ENCODE results near the gene ZNF362.

ZNF362 gene

DNA sequence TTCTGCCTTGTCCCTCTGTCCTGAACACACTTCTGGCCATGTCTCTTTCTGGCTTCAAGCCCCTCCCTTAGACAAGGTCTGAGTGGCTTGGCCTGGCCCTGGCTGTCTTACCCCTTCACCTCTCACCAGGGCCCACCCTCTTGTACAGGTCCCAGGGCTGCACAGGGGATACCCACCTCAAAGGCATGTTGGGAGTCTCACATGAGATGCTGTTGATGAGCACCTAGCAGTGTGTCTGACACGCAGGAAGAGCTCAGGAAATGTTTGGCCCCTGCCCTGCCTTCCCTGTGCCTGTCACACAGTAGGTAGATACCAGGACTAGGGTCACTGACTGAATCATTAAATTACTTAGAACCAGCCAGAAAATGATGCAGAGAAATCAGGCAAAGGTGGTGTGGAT is 16.6 kb downstream of the ZNF362 start:
- peaks cover 15% of the 10 kb centered on the region for H3K36me3 ChIP-seq (ENCODE audit: control insufficient read depth, insufficient read depth, low read length)
- H3K27ac ChIP-seq (ENCODE audit: insufficient read depth, low read length, poor library complexity, severe bottlenecking), result no peak overlapping the region
- no peaks in the 10 kb centered on the region for H3K27me3 ChIP-seq (replicated peaks; ENCODE audit: control insufficient read depth, insufficient read depth, low read length, poor library complexity, severe bottlenecking)
- peaks cover 9% of the 10 kb centered on the region for H3K4me1 ChIP-seq (ENCODE audit: control insufficient read depth, insufficient read depth, low read length, poor library complexity, severe bottlenecking)
- DNase-seq, result no peak
- no peaks in the 10 kb centered on the region for H3K9me3 ChIP-seq (ENCODE audit: control insufficient read depth, low read length)
- no peak overlapping the region for H3K4me3 ChIP-seq (ENCODE audit: insufficient read depth, low read depth, low read length, poor library complexity, severe bottlenecking)

DNA sequence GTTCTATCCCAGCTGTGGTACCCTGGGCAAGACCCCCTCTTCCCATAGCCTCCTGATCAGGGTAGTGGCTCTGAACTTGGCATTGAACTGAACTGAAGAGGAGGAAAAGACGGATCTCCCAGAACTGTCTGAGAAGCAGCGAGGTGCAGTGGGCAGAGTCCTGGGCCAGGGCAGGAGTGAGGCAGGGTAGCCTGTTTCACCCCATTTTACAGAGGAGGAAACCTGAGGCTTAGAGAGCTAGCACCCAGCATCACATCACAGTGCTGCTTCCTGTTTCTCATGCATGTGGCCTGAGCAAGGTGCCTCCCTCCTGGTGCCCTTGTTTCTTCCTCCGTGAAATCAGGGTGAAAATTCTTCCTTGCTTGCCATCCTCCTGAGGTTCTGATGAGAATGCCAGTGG is 17.1 kb downstream of the ZNF362 start:
- no peak overlapping the region for H3K27ac ChIP-seq (ENCODE audit: insufficient read depth, low read length, poor library complexity, severe bottlenecking)
- DNase-seq, result no peak
- no peaks in the 10 kb centered on the region for H3K9me3 ChIP-seq (ENCODE audit: control insufficient read depth, low read length)
- peaks cover 19% of the 10 kb centered on the region for H3K36me3 ChIP-seq (ENCODE audit: control insufficient read depth, insufficient read depth, low read length)
- H3K4me3 ChIP-seq (ENCODE audit: insufficient read depth, low read depth, low read length, poor library complexity, severe bottlenecking), result no peak overlapping the region
- H3K4me1 ChIP-seq (ENCODE audit: control insufficient read depth, insufficient read depth, low read length, poor library complexity, severe bottlenecking), result peaks cover 9% of the 10 kb centered on the region
- no peaks in the 10 kb centered on the region for H3K27me3 ChIP-seq (replicated peaks; ENCODE audit: control insufficient read depth, insufficient read depth, low read length, poor library complexity, severe bottlenecking)

DNA sequence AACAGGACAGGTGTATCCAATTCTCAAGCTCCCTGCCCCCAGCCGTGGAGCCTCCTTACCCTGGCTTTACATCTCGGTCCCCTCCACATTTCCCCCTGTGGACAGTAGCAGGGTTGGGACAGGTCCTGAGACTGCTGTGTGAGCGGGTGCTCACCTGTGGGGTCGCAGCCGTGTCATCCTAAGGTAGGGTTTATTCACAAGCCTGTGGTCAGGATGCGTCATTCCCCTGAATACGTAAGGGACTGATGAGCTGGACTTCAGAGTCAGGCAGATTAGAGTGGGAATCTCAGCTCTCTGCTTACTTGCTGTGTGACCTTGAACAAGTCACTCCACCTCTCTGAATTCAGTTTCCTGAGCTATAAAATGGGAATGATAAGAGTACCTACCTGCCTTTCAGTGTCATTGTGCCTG is 17.7 kb downstream of the ZNF362 start:
- peaks cover 22% of the 10 kb centered on the region for H3K36me3 ChIP-seq (ENCODE audit: control insufficient read depth, insufficient read depth, low read length)
- H3K9me3 ChIP-seq (ENCODE audit: control insufficient read depth, low read length), result no peaks in the 10 kb centered on the region
- no peak for DNase-seq
- no peaks in the 10 kb centered on the region for H3K27me3 ChIP-seq (replicated peaks; ENCODE audit: control insufficient read depth, insufficient read depth, low read length, poor library complexity, severe bottlenecking)
- peaks cover 9% of the 10 kb centered on the region for H3K4me1 ChIP-seq (ENCODE audit: control insufficient read depth, insufficient read depth, low read length, poor library complexity, severe bottlenecking)
- H3K27ac ChIP-seq (ENCODE audit: insufficient read depth, low read length, poor library complexity, severe bottlenecking), result no peak overlapping the region
- H3K4me3 ChIP-seq (ENCODE audit: insufficient read depth, low read depth, low read length, poor library complexity, severe bottlenecking), result no peak overlapping the region

DNA sequence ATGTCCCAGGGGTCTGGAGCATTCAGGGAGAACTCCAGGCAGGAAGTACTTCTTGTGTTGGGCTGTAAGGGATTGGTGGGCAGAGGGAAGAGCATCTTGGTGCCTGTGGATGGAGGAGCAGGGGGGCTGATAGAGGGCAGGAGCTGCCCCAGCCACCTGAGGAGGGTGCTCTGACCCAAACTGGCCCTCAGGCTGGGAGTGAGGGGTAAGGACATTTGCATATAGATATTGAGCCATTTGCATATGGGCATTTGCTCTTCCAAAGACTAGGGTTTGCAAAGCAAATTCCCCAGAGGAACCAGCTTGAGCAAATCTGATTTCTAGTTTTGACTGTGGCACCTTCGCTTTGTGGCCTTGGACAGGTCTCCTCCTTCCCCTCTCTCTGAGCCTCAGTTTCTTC is 18.2 kb downstream of the ZNF362 start:
- Histone ChIP-seq H3K4me3 (ENCODE audit: insufficient read depth, low read depth, low read length, poor library complexity, severe bottlenecking) (no peak overlapping the region), H3K9me3 (ENCODE audit: control insufficient read depth, low read length) (no peaks in the 10 kb centered on the region), H3K36me3 (ENCODE audit: control insufficient read depth, insufficient read depth, low read length) (peaks cover 22% of the 10 kb centered on the region), H3K4me1 (ENCODE audit: control insufficient read depth, insufficient read depth, low read length, poor library complexity, severe bottlenecking) (peaks cover 9% of the 10 kb centered on the region), H3K27ac (ENCODE audit: insufficient read depth, low read length, poor library complexity, severe bottlenecking) (no peak overlapping the region), H3K27me3 (replicated peaks; ENCODE audit: control insufficient read depth, insufficient read depth, low read length, poor library complexity, severe bottlenecking) (no peaks in the 10 kb centered on the region)
- no peak for DNase-seq

DNA sequence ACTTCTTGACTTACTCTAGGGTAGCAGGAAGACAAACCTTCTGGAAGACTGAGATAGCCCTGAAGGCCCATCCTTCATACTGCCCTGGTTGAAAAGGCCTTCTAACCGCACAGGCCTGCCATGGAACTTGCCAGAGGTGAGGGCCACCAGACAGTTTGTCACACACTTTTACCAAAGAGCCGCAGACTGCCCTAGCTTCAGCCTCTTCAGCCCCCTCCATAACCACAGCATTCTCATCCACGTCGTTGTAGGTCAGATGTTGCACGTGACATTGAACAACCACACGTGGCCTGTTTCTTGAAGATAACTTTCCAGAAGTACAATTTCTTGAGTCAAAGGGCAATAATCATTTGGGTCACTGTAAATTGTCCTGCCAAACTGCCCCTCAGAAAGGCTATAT is 18.9 kb downstream of the ZNF362 start:
- Histone ChIP-seq H3K27ac (ENCODE audit: insufficient read depth, low read length, poor library complexity, severe bottlenecking) (no peak overlapping the region), H3K36me3 (ENCODE audit: control insufficient read depth, insufficient read depth, low read length) (peaks cover 23% of the 10 kb centered on the region), H3K4me3 (ENCODE audit: insufficient read depth, low read depth, low read length, poor library complexity, severe bottlenecking) (no peak overlapping the region), H3K9me3 (ENCODE audit: control insufficient read depth, low read length) (no peaks in the 10 kb centered on the region), H3K27me3 (replicated peaks; ENCODE audit: control insufficient read depth, insufficient read depth, low read length, poor library complexity, severe bottlenecking) (no peaks in the 10 kb centered on the region), H3K4me1 (ENCODE audit: control insufficient read depth, insufficient read depth, low read length, poor library complexity, severe bottlenecking) (peaks cover 9% of the 10 kb centered on the region)
- no peak for DNase-seq

DNA sequence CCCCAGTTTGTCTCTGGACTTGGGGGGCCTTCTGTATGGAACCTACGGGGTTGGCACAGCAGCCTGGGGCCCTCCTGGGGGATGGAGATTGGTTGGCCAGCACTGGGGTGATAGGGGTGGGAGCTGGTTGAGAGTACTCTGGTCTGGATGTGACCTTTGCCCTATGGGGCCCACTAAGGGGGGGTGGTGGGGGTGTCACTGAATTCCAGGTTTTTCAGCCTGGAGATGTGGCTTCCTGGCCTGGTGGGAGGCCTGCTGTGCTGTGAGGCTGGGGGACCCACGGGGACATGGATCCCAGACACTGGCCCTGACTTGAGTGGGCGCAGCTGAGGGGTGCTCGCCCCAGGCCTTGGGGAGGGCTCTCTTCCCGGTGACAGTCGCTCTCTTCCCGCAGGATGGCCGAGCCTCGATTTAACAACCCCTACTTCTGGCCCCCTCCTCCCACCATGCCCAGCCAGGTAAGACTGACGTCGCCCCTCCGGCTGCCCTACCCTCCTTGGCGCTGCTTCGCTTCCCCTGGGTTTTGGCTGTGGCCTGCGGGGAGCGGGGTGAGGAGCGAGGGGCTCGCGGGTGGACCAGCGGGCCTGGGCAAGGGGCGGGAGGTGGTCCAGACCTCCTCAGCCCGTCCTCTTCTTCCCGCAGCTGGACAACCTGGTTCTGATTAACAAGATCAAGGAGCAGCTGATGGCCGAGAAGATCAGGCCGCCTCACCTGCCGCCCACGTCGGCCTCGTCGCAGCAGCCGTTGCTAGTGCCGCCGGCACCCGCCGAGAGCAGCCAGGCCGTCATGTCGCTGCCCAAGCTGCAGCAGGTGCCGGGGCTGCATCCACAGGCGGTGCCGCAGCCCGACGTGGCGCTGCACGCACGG is 19.6 kb downstream of the ZNF362 start:
- Histone ChIP-seq H3K9me3 (ENCODE audit: control insufficient read depth, low read length) (no peaks in the 10 kb centered on the region), H3K27me3 (replicated peaks; ENCODE audit: control insufficient read depth, insufficient read depth, low read length, poor library complexity, severe bottlenecking) (no peaks in the 10 kb centered on the region), H3K27ac (ENCODE audit: insufficient read depth, low read length, poor library complexity, severe bottlenecking) (no peak overlapping the region), H3K4me1 (ENCODE audit: control insufficient read depth, insufficient read depth, low read length, poor library complexity, severe bottlenecking) (peaks cover 9% of the 10 kb centered on the region), H3K4me3 (ENCODE audit: insufficient read depth, low read depth, low read length, poor library complexity, severe bottlenecking) (no peak overlapping the region), H3K36me3 (ENCODE audit: control insufficient read depth, insufficient read depth, low read length) (peaks cover 31% of the 10 kb centered on the region)
- DNase-seq, result no peak

DNA sequence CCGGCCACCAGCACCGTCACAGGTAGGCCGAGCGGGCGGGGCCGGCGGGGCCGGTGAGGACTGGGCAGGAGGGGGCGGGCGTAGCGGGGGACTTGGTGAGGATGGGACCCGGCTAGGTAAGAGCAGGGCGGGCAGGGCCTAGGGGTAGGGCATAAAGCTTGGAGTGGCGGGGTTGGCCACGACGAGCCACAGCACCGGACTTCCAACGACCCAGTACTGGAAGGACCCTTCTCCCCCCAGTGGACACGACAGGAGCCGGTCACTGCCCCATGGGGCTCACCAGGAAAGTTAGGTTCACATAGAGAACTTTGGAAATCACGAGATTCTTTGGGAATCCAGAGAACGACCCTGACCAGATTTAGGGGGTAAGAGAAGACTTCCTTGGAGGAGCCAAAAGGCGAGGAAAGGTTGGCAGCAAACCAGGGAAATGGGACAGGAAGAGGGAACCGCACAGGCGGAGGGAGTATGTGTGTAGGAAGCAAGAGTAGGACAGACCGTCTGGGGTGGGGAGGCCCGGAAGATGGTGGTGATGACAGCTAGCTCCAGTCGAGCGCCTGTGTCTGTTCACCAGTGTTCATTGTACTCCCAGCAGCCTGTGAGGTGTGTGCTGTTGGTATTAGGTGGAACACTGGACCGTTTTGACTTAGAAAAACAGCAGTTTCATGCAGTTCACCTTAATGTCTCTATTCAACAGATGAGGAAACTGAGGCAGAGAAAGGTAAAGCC is 20.4 kb downstream of the ZNF362 start:
- no peak for DNase-seq
- H3K36me3 ChIP-seq (ENCODE audit: control insufficient read depth, insufficient read depth, low read length), result peaks cover 39% of the 10 kb centered on the region

DNA sequence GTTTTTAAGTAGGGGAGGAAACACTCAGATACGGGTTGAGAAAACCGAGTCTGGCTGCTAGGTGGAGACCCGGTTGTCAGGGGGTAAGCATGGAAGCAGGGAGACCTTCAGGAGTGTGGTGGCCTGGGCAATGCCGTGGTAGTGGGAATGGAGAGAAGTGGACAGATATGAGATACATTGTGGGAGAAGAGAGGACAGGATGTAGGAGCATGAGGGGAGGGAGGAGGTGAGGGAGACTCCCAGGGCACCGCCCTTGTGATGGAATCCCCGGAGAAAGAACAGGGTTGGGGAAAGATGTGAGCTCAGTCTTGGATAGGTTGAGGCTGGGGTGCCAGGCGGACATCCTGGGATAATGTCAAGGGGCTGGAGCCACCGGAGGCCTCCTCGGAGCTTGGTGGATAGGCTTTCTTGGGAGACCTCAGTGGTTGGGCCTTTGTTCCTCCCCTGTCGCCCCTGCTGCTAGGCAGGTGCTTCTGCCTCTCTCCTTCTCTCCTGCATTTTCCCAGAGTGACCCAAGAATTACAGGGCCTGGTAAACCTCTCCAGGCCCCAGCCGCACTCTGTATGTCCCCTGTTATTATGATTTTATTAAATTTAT is 21.3 kb downstream of the ZNF362 start:
- Histone ChIP-seq H3K27ac (ENCODE audit: insufficient read depth, low read length, poor library complexity, severe bottlenecking) (no peak overlapping the region), H3K27me3 (replicated peaks; ENCODE audit: control insufficient read depth, insufficient read depth, low read length, poor library complexity, severe bottlenecking) (no peaks in the 10 kb centered on the region), H3K4me3 (ENCODE audit: insufficient read depth, low read depth, low read length, poor library complexity, severe bottlenecking) (no peak overlapping the region), H3K36me3 (ENCODE audit: control insufficient read depth, insufficient read depth, low read length) (peaks cover 46% of the 10 kb centered on the region), H3K4me1 (ENCODE audit: control insufficient read depth, insufficient read depth, low read length, poor library complexity, severe bottlenecking) (peaks cover 9% of the 10 kb centered on the region), H3K9me3 (ENCODE audit: control insufficient read depth, low read length) (no peaks in the 10 kb centered on the region)
- DNase-seq, result no peak

More for the DNA sequence above, 20.4 kb downstream of the ZNF362 start:
- Histone ChIP-seq H3K4me3 (ENCODE audit: insufficient read depth, low read depth, low read length, poor library complexity, severe bottlenecking) (no peak overlapping the region), H3K9me3 (ENCODE audit: control insufficient read depth, low read length) (no peaks in the 10 kb centered on the region), H3K4me1 (ENCODE audit: control insufficient read depth, insufficient read depth, low read length, poor library complexity, severe bottlenecking) (peaks cover 9% of the 10 kb centered on the region), H3K27me3 (replicated peaks; ENCODE audit: control insufficient read depth, insufficient read depth, low read length, poor library complexity, severe bottlenecking) (no peaks in the 10 kb centered on the region), H3K27ac (ENCODE audit: insufficient read depth, low read length, poor library complexity, severe bottlenecking) (no peak overlapping the region)

DNA sequence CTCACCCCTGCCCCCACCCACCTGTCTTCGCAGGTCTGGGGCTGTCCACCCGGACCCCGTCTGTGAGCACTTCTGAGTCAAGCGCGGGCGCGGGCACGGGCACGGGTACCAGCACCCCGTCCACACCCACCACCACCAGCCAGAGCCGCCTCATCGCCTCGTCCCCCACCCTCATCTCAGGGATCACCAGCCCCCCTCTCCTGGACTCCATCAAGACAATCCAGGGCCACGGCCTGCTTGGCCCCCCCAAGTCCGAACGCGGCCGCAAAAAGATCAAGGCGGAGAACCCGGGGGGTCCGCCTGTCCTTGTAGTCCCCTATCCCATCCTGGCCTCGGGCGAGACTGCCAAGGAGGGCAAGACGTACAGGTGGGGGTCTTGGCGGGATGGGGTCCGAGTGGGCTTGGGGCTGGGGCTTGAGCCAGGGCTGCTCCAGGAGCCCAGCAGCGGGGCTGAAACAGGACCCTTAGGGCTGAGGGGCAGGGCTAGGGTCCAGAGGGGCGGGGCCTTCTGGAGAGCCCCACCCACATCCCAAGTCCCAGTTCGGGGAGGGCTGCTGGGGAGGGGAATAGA is 23.9 kb downstream of the ZNF362 start:
- Histone ChIP-seq H3K36me3 (ENCODE audit: control insufficient read depth, insufficient read depth, low read length) (peaks cover 57% of the 10 kb centered on the region), H3K9me3 (ENCODE audit: control insufficient read depth, low read length) (no peaks in the 10 kb centered on the region), H3K4me3 (ENCODE audit: insufficient read depth, low read depth, low read length, poor library complexity, severe bottlenecking) (no peak overlapping the region), H3K27ac (ENCODE audit: insufficient read depth, low read length, poor library complexity, severe bottlenecking) (no peak overlapping the region), H3K4me1 (ENCODE audit: control insufficient read depth, insufficient read depth, low read length, poor library complexity, severe bottlenecking) (no peaks in the 10 kb centered on the region), H3K27me3 (replicated peaks; ENCODE audit: control insufficient read depth, insufficient read depth, low read length, poor library complexity, severe bottlenecking) (no peaks in the 10 kb centered on the region)
- no peak for DNase-seq
